Activated CD8-positive, alpha-beta memory T cell treated with anti-CD3 and anti-CD28 coated beads for 36 hours (primary cell): ENCODE results near the gene PKN1. TPM values are rescaled to one million over a fixed set of nuclear protein-coding genes. Genes with fewer than 3 reads are reported as not detected.

ENCODE experiments used
- CTCF ChIA-PET: fragments of 350-600 bp; sonication (Branson Sonifier 250); formaldehyde crosslinking; loops from one replicate; lab custom pipeline; 2021; ENCODE audit warnings: antibody characterized with exemption; lab: Charles Lee
- POLR2A ChIA-PET: fragments of 350-600 bp; sonication (Branson Sonifier 250); formaldehyde crosslinking; loops from one replicate; lab custom pipeline; 2021; ENCODE audit warnings: antibody characterized with exemption; lab: Charles Lee
- total RNA-seq, 2 experiments: library from RNA; stranded (reverse); gene quantifications; one replicate each; pipeline ENCODE4 v1.2.3, GENCODE V29; 2021

PKN1 gene
- total RNA-seq, 2 experiments from 2014 or later: 171 to 180 TPM

DNA sequence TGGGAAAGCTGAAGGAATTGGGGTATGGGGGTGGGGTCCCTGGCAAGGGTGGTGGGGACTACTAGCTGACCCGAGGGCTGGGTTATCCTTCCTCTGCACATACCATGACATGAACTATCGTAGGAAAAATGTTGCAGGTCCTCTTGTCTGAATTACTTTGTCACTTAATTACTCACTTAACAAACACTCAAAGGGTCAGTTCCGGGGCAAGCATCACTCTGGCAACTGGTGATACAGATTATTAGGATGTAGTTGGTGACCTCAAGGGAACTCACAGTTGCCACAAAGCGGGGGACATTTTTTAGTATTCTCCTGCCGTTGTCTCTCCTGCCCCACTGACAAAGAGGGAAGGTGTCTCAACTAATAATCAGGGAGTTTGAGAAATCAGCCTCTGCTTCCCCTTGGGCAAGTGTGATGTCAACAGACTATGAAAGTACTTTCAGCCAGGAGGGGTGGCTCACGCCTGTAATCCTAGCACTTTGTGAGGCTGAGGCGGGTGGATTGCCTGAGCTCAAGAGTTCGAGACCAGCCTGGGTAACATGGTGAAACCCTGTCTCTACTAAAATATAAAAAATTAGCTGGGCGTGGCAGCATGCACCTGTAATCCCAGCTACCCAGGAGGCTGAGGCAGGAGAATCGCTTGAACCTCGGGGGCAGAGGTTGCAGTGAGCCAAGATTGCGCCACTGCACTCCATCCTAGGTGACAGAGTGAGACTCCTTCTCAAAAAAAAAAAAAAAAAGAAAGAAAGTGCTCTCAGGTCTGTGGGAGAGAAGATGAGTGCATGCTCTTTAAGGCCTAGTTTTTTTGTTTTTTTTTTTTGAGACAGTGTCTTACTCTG, 74.8 kb downstream of the PKN1 start:
- POLR2A ChIA-PET: interaction anchor here (0.7 kb wide), 2 partner anchors 12 to 30 kb away, joined by 5 read pairs; no protein-coding TSS in a partner anchor
- CTCF ChIA-PET: interaction anchor here (0.6 to 5.5 kb wide), 3 partner anchors 9 to 384 kb away, joined by 4 to 45 read pairs (median 41); partner anchors contain the start of gene DNAJB1

DNA sequence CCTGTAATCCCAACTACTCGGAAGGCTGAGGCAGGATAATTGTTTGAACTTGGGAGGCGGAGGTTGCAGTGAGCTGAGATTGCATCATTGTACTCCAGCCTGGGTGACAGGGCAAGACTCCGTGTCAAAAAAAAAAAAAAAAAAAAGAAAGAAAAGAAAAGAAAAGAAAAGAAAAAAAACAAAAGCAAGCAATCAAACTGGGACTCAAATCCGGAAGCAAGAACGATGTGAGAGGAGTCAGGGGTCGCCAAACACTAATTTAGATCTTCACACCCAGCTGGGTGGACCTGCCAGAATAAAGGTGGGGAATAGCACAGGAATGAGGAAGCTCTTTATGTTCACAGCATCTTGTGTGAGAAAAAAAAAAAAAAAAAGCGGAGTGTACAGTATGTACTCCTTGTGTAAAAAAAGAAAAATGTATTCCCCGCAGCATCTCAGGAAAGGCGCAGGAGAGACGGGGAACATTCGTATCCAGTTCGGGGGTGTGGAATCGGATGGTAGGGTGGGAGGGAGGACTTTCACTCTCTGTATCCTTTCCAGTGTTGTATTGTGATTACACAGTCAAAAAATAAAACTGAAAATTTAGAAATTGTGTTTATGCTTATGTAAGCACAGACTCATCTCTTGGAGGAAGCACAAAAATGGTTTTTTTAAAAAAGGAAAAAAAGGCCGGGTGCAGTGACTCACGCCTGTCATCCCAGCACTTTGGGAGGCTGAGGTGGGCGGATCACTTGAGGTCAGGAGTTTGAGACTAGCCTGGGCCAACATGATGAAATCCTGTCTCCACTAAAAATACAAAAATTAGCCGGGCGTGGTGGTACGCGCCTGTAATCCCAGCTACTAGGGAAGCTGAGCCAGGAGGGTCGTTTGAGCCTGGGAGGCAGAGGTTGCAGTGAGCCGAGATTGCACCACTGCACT, 77.5 kb downstream of the PKN1 start:
- ChIA-PET CTCF (interaction anchor here (0.7 to 1.6 kb wide), 4 partner anchors 13 to 351 kb away, joined by 3 to 4 read pairs (median 4); no protein-coding TSS in a partner anchor), POLR2A (interaction anchor here (0.6 kb wide), 1 partner anchor 9 kb away, joined by 3 read pairs; no protein-coding TSS in a partner anchor)

DNA sequence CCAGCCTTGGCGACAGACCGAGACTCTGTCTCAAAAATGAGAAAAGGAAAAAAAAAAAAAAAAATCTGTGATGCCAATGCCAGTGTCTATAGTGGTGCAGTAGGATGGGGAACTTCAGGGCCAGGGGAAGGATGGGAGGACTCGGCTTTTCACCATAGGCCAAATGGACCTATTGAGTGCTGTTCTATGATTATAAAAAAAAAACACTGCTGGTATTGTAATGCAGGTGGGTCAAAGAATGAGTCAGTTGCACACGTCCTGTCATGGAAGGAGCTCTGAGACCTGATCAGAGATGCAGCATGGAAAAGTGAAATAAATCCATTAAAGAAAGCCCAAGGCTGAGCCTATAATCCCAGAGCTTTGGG, 78.1 kb downstream of the PKN1 start:
- CTCF ChIA-PET: interaction anchor here (1.8 kb wide), 1 partner anchor 13 kb away, joined by 6 read pairs; no protein-coding TSS in a partner anchor

DNA sequence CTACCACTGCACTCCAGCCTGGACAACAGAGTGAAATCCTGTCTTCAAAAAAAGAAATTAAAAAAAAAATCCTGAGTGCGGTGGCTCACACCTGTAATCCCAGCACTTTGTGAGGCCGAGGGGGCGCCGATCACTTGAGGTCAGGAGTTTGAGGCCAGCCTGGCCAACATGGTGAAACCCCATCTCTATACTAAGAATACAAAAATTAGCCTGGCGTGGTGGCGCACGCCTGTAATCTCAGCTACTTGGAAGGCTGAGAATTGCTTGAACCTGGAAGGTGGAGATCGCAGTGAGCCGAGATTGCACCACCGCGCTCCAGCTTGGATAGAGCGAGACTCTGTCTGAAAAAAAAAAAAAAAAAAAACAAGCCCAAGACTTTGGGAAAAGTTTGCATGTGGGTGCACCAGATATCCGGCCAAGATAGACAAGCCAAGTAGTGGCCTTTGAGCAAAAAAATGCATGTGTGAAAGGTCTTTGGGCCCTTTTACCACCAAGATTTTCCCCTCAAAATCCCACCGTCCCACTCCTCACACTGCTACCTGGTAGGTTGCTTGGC, 79.4 kb downstream of the PKN1 start:
- CTCF ChIA-PET: interaction anchor here (0.6 to 1.8 kb wide), 4 partner anchors 14 to 228 kb away, joined by 3 to 6 read pairs (median 4); no protein-coding TSS in a partner anchor

More for the DNA sequence above, 78.1 kb downstream of the PKN1 start:
- POLR2A ChIA-PET: no interaction called here

DNA sequence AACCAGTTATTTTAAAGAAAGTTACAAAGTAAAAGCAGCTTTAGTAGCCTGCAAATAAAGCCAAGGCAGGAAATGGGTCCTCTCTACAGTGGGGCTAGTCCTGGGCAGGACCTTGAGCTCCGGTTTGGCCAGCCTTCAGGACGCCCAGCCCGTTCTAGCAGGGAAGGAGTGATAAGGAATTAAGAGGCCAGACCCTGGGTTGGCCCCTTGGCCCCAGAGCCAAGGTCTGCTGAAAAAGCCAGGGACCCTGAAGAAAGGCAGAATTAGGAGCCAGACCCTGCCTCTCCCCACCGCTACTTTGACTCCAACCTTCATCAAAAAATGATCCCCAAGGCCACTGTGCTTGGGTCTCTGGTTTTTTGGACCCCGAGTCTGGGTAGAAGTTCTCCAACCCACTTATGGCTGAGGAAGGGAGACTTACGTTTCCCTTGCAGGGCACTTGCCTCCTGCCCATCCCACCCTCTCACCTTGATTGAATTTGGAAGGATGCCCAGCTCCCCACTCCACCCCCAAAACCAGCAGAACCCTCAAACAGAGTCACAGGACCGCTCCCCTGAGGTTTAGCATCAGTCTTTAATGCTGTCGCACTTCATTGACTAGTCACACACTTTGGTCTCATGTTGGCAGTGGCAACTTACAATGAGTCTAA, 81.2 kb downstream of the PKN1 start:
- CTCF ChIA-PET: interaction anchor here (1.0 to 7.1 kb wide), 3 partner anchors 8 to 42 kb away, joined by 3 to 45 read pairs (median 4); no protein-coding TSS in a partner anchor
- POLR2A ChIA-PET: no interaction called here

More for the DNA sequence above, 79.4 kb downstream of the PKN1 start:
- POLR2A ChIA-PET: interaction anchor here (0.7 kb wide), 1 partner anchor 17 kb away, joined by 6 read pairs; no protein-coding TSS in a partner anchor

DNA sequence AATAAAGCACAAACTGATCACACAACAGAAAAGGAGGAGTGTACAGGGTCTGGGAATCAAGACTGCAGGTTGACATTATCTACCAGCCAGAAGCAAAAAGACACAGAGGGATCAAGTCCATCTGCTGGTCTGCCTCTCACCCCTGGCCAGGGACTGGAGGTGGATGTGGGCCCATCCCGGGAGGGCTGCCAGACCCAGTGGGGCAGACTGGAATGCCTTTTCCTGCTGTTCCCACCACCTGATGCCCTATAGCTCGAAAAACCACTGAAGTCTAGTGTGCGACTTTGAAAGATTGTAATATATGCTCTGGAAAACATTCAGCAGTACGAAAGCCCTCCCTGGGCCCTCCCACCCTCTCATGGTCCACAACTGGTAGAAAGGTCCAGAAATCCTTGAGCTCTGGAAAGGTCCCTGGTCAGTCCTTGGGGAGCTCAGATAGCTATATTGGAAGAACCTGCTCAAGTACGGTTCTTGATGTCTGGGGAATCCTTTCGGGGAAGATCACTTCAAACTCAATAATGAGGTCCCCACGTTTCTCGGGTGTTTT, 82.5 kb downstream of the PKN1 start:
- POLR2A ChIA-PET: no interaction called here
- CTCF ChIA-PET: interaction anchor here (2.3 to 7.1 kb wide), 2 partner anchors 9 to 44 kb away, joined by 7 to 45 read pairs; no protein-coding TSS in a partner anchor

DNA sequence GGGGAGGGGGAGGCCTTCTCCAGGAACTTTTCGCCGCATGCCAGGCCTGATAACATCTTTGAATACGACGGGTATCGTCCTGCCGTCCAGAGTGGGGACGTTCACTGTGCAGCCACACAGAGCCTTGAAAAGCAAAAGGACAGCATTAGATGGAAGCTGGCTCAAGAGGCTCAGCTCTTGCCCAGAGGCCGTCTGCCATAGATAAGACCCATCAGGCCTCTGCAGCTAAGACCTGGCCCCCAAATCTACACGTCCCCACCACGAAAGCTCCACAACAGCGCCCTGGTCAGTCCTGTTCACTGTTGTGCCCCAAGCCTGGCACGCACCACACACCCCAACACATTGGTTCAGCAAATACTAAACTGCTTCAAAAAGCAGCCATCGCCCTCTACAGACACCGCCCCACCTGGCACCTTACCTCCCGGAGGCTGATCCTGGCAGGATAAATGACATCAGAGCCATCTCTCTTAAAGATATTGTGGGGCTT, 83.0 kb downstream of the PKN1 start:
- ChIA-PET CTCF (interaction anchor here (0.5 to 7.1 kb wide), 3 partner anchors 10 to 755 kb away, joined by 5 to 45 read pairs (median 7); no protein-coding TSS in a partner anchor), POLR2A (interaction anchor here (1.9 kb wide), 1 partner anchor 19 kb away, joined by 15 read pairs; the partner anchor contains the start of gene GIPC1)

DNA sequence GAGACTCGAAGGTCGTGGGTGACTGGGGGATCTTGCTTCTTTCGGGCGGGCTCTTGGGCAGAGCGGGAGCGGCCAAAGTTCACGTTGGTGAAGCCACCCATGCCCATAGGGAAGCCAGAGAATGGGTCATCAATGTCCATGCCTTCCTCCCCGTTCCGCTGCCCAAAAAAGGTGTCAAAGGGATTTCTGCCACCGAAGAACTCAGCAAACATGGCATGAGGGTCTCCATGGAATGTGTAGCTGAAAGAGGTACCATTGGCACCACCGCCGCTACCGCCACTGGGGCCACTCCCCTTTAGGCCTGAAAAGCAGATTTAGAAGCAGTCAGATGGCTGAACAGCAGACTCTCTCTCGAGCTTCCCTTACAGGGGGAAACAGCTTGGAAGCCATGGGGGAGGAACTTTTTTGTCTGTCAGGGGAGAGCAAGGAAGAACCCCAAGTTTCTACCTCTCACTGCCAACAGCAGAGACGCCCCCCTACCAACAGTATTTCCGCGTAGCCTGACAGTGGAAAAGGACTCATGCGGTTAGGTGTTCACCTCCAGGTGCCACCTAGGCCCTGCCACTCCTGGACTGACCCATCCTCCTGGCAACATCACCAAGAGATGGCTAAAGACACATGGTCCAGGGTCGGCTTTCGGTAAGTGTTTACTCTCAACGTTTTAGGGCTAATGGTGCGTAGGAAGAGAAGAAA, 83.8 kb downstream of the PKN1 start:
- ChIA-PET POLR2A (interaction anchor here (0.7 to 1.9 kb wide), 3 partner anchors 10 to 680 kb away, joined by 5 to 15 read pairs (median 5); partner anchors contain the start of gene GIPC1), CTCF (interaction anchor here (0.5 to 7.1 kb wide), 4 partner anchors 11 to 756 kb away, joined by 3 to 45 read pairs (median 6); no protein-coding TSS in a partner anchor)

DNA sequence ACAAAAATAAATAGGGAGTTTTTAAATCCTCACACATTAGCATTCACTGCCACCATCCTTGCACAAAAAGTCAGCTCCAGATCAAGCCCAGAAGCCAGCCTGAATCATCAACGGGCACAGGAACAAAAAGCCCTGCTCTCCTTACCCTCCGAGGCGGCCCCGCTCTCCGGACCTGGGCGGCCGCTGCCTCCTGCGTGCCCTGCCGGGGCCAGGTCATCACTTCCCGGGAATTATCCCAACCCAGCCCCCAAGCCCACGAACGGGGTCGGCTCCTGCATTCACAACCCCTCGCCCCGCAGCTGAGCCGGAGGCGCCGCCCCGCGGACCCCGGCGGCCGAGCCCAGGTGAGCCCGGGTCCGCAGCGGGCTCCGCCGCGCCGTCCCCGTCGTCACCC, 84.3 kb downstream of the PKN1 start:
- ChIA-PET CTCF (interaction anchor here (0.7 to 7.1 kb wide), 3 partner anchors 11 to 68 kb away, joined by 3 to 45 read pairs (median 7); no protein-coding TSS in a partner anchor), POLR2A (interaction anchor here (0.7 to 1.9 kb wide), 5 partner anchors 11 to 680 kb away, joined by 3 to 15 read pairs (median 5); partner anchors contain the start of gene GIPC1)

DNA sequence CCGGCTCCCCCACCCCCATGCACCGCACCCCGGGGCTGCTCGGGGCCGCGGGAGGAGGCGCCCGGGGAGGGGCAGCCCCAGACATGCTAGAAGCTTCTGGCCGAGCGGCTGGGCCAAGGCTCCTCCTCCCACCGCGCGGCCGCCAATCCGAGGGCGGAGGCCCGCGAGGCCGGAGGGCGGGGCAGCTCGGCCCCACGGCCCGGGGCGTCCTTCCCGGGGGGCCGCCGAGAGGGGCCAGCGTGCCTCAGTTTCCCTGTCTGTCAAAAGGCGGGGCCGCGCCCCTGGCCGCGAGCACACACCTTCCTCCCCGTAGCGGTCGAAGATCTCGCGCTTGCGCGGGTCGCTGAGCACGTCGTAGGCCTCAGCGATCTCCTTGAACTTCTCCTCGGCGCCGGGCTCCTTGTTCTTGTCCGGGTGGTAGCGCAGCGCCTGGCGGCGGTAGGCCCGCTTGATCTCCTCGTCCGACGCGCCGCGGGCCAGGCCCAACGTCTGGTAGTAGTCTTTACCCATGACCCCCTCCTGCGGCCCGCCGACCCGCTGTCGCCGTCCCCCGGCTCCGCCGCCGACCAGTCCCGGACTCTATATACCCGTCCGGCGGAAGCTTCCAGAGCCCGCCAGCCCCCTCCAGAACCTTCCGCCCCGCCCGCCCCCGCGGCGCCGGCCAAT, 84.9 kb downstream of the PKN1 start, which contains the start of gene DNAJB1:
Gene DNAJB1 (minus strand): TSS at position 558 of the 666 bp plus-strand sequence. CDS start 48 bp downstream, at position 510.
- ChIA-PET CTCF (interaction anchor here (0.6 to 7.1 kb wide), 3 partner anchors 12 to 382 kb away, joined by 3 to 45 read pairs (median 7); no protein-coding TSS in a partner anchor), POLR2A (interaction anchor here (0.5 to 1.9 kb wide), 10 partner anchors 10 to 681 kb away, joined by 3 to 15 read pairs (median 4); partner anchors contain the start of genes GIPC1 and TECR)

DNA sequence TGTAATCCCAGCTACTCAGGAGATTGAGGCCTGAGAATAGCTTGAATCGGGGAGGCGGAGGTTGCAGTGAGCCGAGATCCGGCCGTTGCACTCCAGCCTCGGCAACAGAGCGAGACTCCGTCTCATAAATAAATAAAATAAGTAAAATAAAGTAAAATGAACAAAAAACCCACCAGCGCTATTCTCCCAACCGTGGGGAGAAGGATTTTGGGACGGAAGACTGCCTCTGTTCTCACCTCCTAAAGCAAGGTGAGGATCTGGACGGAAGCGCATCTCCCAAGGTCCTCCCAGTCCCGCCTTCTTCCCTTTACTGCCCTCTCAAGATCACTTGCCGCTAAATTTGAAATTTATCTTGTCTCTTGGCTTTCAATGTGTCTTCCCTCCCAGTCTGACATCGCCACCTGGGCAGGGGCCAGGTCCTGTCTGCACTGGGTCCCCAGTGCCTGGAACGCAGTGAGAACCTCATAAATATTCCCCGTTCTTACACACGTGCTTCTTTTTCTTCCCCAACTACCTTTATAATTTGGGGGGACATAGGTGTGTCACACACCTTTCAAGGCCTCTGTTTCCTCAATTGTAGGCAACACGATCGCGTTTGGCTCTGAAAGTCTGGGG, 86.2 kb downstream of the PKN1 start:
- POLR2A ChIA-PET: interaction anchor here (0.6 kb wide), 1 partner anchor 23 kb away, joined by 4 read pairs; no protein-coding TSS in a partner anchor
- CTCF ChIA-PET: interaction anchor here (0.6 to 7.1 kb wide), 2 partner anchors 13 to 15 kb away, joined by 5 to 45 read pairs; no protein-coding TSS in a partner anchor

DNA sequence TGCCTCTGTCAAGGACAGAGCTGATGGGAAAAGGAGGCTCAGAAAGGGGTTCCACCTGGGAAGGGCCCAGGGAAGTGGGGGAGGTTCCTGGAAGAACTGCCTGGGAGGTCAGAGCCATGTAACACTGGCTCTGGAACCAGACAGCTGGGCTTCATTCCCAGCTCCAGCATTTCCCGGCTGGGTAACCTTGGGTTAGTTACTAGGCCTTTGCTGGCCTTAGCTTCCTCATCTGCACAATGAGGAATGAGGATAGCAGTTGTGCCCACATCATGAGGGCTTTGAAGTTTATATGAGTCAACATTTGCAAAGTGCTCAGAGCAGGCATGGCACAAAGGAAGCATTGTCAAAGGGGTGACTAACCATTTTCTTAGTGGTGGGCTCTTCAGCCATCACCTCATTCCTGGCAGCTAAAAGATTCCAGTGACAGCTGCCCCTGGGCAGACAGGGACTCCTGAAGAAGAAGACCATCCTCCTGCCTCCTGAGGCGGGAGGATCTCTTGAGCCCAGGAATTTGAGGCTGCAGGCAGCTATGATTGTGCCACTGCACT, 86.8 kb downstream of the PKN1 start:
- POLR2A ChIA-PET: interaction anchor here (0.6 kb wide), 1 partner anchor 10 kb away, joined by 3 read pairs; no protein-coding TSS in a partner anchor
- CTCF ChIA-PET: interaction anchor here (0.6 to 7.1 kb wide), 2 partner anchors 14 kb away, joined by 5 to 45 read pairs; no protein-coding TSS in a partner anchor

DNA sequence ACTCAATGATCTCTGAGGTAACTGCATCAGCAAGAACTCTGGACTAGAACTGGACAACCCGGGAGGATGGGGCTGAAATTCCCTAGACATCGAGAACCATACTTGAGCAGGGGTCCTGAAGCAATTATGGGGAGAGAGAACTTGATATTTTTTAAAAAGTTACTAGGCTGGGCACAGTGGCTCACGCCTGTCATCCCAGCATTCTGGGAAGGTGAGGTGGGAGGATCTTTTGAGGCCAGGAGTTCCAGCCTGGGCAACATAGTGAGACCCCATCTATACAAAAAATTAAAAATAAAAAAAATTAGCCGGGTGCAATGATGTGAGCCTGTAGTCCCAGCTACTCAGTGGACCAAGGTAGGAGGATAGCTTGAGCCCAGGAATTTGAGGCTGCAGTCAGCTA, 87.4 kb downstream of the PKN1 start:
- CTCF ChIA-PET: interaction anchor here (7.1 kb wide), 1 partner anchor 14 kb away, joined by 45 read pairs; no protein-coding TSS in a partner anchor
- POLR2A ChIA-PET: interaction anchor here (0.6 kb wide), 1 partner anchor 10 kb away, joined by 3 read pairs; no protein-coding TSS in a partner anchor
